ENCODE results near the gene SHB.

The SHB gene

GRCh38 chr9:37926737-37927118 lies 142.3 kb downstream of the SHB start:
- no peak for DNase-seq

DNA sequence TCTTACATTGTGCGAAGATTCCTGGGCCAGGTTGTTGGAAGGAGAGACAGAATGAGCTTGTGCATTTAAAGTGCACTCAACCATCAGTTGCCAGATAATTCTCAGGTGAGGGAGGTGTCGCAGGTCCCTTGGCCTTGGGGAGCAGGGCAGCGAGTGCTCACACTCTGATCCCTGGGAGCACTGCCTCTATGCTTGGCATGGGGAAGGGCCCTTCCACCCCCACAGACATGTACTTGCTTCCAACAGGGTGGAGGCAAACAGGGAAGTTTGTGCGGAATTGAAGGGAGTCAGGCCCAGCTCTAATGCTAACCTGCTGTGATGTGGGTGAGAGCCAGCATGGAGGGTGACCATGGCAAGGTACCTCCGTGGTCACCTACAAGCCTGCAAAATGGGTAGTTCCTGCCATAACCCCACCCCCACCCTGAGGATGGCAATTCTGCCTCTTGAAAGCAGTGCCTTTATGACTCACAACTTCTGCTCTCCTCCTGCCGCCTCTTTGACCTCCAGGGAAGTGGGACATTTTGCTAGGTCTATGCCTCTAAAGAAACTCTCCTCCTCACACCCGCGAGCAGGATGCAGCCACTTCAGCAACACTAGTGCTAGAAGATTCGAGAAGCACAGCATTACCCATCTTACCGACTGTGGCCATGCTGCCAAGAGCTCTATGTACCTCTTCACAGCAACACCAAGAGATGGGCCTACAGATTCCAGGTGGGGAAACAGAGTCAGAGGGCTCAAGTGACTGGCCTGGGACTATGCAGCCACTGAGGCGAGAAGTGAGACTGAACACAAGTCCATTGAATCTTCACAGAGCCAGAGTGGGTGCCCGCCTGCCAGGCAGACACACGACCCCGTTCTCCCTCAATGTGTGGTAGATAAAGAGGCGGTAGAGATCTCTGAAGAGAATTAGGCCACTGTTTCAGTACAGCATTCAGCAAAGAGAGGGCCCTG lies 143.0 kb downstream of the SHB start:
- DNase-seq: no peak

- DNase-seq: no peak
Measured at GRCh38 chr9:37925006-37925405, 144.0 kb downstream of the SHB start.

DNA sequence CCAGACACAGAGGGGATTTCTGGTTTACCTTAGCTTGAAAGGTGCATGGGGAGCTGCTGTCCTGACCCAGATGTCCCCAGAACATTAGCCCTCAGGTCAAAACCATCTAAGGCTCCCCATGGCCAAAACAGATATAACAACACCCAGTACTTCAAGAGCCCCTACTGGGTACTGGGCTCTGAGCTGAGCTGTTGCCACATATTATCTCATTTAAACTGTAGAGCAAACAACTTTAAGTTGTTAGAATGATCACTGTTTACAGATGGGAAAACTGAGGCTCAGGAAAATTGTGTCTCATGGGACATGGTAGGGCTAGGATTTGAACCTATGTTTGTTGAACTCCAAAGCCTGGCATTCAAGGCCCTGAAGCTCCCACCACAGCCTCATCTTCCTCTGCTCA lies 144.5 kb downstream of the SHB start:
- no peak for DNase-seq

- no peak for DNase-seq
Measured at GRCh38 chr9:37923796-37924427, 145.1 kb downstream of the SHB start.

- no peak for DNase-seq
Measured at GRCh38 chr9:37923118-37923795, 145.8 kb downstream of the SHB start.

- no peak for DNase-seq
Measured at GRCh38 chr9:37922363-37923117, 146.5 kb downstream of the SHB start.

DNA sequence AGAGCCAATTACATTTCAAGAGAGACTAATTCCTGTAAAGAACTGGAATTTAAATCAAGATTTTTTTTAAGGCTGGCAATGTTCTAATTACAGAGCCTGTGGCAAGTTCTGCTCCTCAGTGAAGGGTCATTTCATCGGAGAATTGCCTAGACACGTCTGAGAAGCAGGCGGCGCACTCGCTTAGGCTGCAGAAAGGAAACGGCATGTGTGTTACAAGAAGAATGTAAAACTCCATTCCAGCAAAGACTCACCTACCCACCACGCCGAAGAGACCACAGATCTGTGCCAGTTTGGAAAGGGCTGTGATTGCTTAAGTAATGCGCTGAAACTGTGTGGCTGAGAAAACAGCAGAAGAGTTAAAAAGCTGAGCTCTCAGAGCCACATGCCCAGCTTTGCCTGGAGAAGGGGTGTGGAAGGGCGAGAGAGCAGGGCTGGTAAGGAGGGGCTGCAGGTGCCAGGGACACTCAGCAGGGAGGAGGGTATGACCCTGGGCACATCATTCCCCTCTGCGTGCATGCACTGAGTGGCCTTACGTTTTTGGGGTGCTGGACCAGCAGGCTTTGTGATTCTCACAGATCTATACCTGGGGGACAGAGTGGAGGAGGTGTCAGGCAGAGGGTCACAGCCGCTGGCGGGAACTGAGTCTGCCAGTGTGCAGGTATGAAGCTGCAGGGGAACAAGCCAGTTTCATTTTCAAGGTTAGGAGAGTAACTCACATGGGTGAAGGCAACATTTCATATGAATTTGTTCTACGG lies 147.3 kb downstream of the SHB start:
- no peak for DNase-seq

- no peak for DNase-seq
Measured at GRCh38 chr9:37921168-37921510, 147.9 kb downstream of the SHB start.

- DNase-seq: no peak
Measured at GRCh38 chr9:37920471-37921167, 148.4 kb downstream of the SHB start.

DNA sequence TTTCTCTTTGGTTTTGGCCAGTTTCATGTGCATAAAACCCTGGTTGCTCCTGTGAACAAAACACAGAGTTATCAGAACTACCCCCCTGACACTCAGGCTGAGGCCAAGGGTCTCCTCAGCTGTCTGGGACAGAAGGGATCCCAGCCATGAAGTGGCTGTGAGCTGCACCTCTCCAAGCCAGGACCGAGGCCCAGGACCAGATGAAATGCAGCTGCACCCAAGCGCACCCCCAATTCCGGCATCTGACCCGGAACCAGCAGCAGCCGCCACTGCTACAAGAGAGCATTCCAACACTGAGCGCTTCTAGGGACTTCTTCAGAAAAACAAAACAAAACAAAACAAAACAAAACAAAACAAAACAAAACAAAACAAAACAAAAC lies 149.1 kb downstream of the SHB start:
- no peak for DNase-seq

DNA sequence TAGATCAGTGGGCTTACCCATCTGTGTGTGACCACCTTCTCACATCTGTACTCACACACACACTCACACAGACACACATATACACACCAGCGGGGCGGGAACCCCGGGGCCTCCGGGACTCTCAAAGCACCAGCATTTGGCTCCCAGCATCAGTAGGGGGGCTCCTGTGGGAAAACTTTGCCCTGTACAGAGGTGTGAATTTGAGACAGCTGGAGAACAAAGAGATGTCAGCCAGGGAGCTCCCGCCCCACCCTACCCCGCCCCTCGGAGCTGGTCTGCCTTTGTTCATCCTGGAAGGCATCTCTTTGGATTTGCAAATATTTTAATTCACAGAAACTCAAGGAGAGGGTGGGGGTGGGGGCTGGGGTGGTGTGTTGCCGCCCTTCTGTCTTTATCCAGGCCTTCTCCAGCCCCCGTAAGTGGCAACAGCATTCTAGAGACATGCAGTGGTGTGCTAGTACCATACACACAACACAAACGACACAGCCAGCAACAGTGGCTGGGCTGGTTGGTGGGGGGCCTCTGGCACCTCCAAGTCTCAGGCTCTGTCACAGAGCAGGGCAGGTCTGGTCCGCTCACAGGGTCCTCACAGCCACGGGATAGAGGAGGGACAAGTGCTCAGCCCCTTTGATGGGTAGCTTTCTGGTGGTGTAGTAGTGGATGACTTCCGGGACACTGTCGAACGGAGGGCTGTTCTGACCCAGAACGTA lies 149.6 kb downstream of the SHB start:
- no peak for DNase-seq

DNA sequence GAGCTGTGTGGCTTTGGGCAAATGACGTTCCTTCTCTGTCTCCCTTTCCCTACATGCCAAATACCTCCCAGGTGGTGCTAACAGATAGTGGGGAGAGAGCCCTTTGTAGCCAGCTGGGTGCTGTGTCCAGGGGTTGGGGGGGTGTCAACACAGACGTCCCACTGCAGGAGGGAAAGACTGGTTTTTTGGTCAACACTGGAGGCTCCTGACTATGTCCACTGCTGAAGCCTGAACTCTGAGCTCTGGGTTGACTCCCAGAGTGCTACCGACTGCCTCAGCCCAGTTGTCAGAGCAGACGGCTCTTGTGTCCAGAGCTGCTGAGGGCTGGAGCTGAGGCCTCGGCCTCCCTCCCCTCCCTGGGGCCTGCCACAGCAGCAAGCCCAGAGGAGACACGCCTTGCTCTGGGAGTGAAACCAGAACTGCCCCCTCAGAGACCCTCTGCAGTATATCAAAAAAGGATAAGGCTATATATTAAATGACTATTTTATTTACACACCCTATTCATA lies 150.3 kb downstream of the SHB start:
- DNase-seq: no peak

- no peak for DNase-seq
Measured at GRCh38 chr9:37917801-37918664, 151.0 kb downstream of the SHB start.

GRCh38 chr9:37917313-37917731 lies 151.7 kb downstream of the SHB start:
- DNase-seq: no peak

GRCh38 chr9:37916471-37917312 lies 152.3 kb downstream of the SHB start:
- no peak for DNase-seq

GRCh38 chr9:37915911-37916470 lies 153.0 kb downstream of the SHB start:
- DNase-seq: no peak

DNA sequence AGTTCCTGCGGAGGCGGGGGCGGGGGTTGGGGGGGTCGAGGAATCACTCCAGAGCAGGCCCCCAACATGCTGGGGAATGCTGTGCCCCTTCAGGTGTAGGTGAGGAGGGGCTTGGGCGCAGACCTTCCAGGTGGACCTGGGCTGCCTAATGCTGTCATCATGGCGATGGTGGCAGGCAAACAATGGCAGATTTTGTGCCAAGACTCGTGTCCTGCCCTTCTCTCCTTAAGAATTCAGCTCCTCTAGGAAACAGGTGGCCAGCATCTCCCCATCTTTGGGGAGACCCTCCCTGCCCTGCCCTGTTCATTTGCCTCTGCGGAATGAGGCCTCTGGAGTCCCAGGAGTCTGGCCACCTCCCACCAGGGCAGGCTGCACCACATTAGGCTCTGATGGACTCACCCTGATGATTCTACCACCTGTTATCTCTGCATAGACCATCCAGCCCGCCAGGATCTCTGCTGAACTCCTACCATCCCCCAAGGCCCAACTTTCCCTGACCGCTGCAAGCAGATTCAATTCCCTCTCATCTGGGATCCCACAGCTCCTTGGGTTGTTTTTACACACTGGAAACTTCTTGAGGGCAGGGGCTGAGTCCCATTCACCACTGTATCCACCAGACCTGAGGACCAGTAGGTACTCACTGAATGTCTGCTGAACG lies 154.2 kb downstream of the SHB start:
- no peak for DNase-seq
